HG03108 (cell line): Measurements from ENCODE around the gene SLC16A12.
"Not testable (repeated sequence)": the region's sequence is repeated elsewhere in the genome, so short reads cannot be mapped to it uniquely, and the experiment has no call there.

Experiments used
- ATAC-seq: cut with Tn5 transposase; IDR thresholded peaks from one replicate; pipeline ENCODE4 v1.9.1; 2021; ENCODE audit warnings: moderate library complexity; ENCODE audit not compliant: unreplicated experiment

Gene SLC16A12

GRCh38 chr10:89474452-89474851 lies 60.9 kb downstream of the SLC16A12 start:
- no peak for ATAC-seq

DNA sequence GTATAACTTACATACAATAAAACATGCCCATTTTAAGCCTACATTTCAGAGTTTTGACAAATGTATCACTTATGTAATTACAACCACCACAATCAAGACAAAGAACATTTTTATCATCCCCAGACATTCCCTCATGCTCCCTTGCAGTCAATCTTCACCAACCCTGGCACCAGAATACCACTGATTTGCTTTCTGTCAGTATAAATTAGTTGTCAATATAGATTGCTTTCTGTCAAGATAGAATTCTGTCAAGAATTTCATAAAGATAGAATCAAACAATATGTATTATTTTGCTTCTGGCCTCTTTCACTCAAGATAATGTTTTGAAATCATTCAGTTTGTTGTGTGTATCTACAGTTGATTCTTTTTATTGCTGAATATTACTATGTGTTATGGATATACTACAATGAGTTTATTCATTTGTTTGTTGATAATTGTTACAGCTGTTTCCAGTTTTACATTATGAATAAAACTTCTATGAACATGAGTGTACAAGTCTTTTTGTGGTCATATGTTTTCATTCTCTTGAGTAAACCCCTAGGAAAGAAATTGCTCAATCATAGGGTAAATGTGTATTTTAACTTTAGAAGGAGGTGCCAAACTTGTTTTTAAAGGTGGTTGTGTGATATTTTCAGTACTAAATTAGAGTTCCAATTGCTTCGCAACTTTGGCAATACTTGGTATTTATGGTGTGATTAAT lies 64.1 kb downstream of the SLC16A12 start:
- ATAC-seq = no peak

DNA sequence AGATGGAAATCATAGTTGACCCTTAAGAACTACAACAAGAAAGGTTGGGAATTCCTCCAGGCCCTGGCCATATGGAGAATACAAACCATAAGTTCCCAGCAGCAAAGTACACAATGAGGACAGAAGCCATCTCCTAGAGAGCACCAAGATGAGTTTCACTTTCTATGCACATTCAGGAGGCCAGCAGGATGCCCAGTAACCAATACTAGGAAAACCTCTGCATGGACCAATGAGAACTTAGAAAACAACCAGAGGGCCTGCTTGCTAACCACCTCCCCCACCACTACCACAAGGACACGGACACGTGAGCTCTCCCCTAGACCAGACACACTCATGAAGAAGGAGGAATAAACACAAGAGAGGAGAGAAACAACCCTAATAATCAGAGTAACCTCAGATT lies 64.8 kb downstream of the SLC16A12 start:
- ATAC-seq = no peak

DNA sequence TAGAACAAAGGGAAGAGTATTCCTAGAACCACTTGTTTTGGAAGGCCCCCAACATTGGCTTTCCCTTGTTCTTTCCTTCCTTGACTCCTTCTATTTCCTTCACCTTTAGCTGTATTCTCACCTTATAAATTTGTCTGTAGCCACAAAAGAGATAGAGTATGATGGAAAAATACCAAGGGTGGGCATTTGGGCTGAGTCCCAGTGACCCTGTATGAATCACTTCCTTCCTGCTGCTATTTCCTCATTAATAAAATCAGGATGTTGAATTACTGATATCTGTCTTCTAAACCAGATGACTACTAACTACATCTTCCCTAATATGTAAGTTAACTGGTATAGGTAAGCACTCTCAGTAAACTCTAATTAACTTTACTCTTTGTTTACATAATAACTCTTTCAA lies 65.9 kb downstream of the SLC16A12 start:
- ATAC-seq = no peak

DNA sequence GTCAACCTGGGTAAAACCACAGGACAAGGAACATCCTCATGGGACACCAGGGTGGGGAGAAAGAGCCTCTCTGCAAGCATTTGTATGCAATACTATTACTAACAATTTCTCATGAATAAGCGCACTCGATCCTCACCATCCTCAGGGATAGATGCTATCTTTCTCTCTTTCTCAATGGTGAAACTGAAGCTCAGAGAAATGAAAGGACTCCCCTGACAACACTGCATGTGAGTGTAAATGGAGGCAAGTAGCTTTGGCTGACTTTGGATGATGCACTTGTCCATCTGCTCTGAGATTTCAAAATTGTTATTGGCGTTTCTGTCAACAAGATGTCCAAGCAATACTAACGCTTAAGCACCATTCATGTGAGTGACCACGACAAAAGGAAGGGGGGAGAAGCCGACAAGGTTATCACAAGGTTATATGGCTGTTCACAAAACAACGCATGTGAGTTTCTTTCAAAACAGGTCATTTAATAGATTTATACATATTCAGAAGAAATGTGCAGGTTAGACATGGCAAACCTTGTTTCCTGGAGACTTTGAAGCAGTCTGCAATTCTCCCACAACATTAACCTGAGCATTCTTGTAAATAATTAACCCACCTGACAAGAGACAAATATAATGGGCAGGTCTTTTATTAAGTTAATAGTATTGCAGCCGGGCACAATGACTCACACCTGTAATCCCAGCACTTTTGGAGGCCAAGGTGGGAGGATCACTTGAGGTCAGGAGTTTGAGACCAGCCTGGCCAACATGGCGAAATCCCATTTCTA lies 67.0 kb downstream of the SLC16A12 start:
- ATAC-seq = no peak

DNA sequence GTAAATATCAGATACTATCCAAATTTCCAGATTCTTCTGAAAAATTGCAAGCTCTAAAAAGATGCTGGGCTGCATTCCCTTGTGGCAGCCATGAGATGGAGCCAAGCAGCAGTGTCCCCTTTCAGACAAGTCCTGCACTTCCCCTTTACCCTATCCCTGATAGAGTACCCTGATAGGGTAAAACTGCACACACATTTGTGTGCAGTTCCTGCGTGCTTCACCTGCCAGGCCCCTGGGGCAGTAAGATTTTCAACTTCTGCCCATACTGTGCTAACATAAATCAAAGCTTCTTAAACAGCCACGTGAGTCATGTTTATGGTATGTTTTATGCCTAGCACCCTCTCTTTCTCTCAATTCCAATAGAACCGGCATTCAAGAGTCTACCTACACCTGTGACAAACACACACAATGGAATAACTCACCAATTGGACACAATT lies 68.8 kb downstream of the SLC16A12 start:
- no peak for ATAC-seq

DNA sequence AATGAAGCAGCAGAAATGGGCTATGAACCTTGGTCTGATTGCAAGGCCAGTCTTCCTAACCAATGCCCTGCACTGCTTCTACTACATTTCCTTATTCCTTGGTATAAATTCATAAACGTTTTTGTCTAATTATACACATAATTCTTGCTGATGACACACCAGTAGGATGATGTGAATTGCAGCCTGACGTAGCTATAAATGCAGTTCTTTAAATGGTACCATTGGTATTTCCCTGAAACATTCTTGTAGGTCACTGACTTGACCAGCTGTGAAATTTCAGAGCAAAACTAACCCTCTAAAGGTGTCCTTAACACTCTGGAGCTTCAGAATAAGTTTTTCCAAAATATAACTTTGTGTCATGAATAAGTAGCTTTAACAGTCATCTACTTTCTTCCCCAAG lies 70.2 kb downstream of the SLC16A12 start:
- no peak for ATAC-seq

DNA sequence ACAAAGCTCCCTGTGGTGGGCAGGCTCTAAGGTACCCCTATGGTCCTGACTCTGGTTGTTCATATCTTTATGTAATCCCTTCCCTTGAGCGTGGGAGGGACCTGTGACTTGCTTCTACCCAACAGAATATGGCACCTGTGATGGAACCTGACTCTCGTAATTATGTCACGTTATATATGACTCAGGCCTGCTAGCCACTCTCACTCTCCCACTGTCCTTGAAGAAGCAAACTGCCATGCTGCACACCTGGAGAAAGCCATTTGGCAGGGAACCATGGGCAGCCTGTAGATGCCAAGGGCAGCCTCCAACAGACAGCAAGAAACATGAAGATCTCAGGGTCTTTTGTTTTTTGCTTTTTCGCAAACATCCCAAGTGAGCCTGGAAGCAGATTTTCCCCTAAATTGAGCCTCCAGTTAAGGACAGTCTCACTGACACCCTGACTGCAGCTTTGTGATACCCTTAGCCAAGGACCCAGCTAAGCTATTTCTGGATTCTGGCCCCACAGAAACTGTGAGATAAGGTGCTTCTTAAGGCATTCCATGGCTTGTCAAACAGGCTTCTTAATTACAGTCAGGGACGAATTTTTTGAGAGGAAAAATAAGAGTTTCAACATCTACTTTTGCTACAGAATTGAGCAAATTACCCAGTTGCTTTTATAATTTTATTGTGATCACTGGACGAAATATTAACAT lies 71.4 kb downstream of the SLC16A12 start:
- ATAC-seq = no peak

GRCh38 chr10:89458784-89459183 lies 76.6 kb downstream of the SLC16A12 start:
- no peak for ATAC-seq

GRCh38 chr10:89458291-89458690 lies 77.1 kb downstream of the SLC16A12 start:
- no peak for ATAC-seq

DNA sequence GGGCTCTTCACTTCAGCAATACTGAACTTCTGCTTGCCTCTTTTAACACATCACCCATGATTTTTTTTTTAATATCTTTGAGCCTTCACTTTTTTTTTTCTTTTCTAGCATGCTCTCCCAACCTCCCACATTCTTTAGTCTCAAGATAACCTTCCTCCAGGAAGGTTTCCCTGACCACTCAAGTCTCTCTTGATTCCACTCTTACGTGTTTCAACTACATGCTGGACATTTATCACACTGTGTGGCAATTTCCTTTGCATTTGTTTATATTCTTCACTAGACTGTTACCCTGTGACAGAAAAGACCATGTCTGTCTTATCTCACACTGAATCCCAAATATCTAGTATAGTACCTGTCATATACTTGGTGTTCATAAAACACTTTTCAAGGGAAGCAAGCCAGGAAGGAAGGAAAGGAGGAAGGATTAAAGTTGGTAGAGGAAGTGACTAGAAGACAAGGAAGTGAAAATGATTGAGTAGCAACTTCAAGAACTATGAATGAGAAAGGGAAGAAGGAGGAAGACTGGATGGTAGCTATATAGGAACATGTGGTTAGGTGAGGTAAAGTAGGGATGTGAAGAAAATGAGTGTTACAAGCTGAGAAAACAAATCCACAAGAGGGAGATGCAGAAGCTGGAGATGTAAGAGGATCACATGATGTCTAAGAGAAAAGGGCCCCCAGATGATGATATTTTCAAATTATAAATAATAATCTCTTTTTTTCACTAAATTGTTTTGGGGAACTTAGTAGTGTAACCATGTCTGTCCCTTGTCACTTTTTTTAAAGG lies 80.6 kb downstream of the SLC16A12 start:
- ATAC-seq = no peak

GRCh38 chr10:89452193-89452592 lies 83.2 kb downstream of the SLC16A12 start:
- no peak for ATAC-seq

- ATAC-seq = no peak
Measured at GRCh38 chr10:89450901-89451300, 84.5 kb downstream of the SLC16A12 start.

- ATAC-seq = not testable (repeated sequence)
Measured at GRCh38 chr10:89444819-89445218, 90.6 kb downstream of the SLC16A12 start.

DNA sequence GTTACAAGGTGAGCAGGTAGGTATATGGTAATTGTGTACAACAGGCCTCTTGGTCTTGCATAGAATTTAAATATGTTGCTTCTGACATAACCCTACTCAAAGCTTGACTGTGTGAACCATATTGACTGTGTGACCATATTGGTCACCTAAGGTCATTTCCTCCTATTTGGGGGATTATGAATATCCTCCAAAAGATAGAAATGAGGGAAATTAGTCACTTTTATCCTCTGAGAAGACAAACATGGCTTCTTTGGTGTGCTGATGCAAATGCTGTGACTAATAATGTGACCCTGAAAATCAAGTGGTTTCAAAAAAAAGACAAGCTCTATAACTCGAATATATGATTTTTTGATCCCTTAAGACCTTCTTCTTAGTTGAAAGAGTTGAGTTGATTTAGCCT lies 93.1 kb downstream of the SLC16A12 start:
- no peak for ATAC-seq

DNA sequence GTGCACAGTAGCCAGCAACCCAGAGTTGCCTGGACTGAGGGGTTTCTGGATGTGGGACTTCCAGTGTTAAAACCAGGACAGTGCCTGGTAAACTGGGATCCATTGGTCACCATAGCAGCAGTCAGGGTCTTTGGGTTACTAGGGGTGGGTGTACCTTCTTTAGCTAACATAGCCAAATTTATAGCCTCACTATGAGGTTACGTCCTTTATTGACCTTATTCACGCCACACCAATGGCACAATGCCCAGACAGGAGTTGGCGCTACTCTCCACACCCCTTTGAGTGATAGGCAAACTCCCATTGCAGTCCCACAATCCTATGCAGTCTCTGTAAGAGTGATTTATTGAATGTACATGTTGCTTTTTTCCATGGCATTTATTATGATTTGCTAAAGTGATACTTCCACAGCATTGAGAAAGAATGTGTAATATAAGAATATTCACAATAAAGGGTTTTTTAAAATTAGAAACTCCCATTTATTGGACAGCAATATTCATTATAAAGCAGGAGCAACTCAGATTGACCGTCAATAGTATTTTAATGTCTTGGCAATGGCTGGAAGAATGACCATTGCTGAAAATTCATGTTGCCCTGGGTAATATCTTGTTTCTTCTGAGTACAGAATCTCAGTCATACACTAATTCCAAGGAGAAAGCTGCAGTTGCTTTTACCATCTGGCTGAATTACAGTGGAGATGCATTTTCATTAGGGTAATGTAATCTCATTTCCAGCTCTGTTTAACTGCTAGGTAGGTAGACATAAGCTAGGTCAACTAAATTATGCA lies 95.0 kb downstream of the SLC16A12 start:
- ATAC-seq = no peak

DNA sequence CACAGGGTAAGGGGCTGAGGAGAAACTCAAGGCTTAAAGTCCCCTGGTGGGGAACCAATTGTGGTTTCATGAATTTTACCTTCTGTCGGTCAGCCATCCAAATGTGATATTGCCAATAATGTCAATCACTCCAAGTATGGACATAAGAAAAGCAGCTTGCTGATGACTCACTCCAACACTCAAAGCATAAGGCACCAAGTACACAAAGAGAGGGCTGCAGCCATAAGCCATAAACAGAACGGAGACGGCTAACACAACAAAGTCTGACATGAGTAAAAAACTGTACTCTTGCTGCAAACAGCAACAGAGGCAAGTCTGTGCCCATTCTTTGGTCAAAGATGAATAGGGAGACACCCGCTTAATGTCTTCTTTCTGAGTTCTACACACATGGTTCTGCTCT lies 96.9 kb downstream of the SLC16A12 start:
- no peak for ATAC-seq

DNA sequence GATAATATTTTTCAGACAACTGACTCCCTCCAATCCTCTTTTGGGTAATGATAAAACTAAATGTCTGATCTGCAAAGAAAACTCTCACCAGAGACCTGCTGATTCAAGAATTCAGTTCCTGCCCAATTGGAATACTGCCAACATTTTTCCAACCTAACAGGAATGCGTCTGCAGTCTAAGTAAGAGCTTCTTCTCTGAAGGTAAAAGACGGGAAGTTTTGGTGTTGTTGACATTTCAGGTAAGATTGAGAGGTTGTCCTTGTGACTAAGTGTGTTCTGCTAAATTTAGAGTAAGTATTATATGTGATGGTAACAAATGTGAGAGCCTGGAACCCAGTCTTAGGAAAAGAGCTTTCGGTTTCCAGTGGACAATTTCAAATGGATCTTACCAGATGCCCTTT lies 103.4 kb downstream of the SLC16A12 start:
- no peak for ATAC-seq

- no peak for ATAC-seq
Measured at GRCh38 chr10:89428877-89429276, 106.5 kb downstream of the SLC16A12 start.

DNA sequence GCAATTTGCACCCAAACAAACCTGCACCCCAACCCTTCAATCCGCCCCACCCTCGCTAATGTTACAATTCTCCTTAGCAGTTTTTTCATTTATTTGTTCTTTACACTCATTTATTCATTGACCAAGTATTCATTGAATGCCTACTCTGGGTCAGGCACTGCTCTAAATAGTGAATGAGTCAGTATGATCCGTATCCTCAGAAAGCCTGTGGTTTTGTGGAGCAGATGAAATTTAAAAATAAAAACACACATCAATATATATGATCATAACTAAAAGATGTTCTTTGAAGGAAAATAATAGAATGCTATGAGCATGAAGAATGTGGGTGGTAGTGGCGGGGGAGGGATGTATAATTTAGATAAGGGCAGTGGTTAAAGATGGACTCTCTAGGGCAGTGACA lies 107.8 kb downstream of the SLC16A12 start:
- ATAC-seq = no peak
